NCI-H2081 treated with DMSO at 0.1 percent for 48 hours (cell line): ENCODE data around the gene LYPD1.

Source experiments
- DNase-seq: peaks from one replicate; lab custom pipeline; 2025; lab: John Stamatoyannopoulos, UW

Gene LYPD1

DNA sequence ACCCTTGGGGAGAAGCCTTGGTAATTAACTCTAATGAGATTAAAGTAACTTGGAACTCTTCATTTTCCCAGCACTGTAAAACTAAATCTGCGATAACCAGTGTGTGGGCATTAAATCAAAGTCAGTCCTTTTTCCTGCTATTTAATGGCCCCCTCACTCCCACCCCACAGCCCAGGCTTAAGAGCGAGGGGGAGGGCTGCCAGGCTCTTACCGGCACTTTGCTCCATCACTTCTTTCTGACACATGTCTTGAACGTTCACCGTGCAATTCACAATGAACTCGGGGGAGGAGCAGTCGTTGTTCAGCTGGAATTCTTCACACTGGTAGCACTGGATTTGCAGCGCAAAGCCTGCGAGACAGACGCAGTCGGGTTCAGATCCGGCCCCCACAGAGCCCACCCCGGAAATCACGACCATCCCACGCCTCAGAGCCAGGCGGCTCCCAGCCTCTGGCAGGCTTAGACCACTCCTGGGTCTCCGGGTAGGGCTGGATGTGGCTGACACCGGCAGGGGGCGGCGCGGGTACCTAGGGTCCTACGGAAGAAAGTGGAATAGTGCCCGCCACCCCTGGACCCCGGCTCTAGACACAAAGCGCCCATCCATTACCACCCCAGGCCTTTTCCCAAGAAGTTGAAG, 1.7 kb downstream of the LYPD1 start:
- DNase-seq, result no peak

DNA sequence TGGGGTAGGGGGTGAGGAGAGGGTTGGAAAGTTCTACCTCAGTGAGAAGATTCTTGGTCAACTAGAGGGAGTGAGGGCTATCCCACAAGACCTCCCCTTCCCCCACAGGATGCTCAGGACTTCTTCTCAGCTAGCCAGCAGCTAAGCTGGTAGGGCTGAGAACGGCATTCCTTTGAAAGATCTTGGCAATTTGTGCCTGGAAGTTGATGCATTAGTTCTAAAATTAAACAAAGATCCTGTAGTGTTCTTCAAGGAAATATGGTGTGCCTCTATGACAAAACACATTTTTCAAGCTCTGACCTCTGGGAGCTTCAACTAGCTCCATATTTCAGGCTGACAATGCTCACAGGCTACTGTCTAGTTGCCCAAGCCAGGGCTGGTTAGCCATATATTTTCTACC, 2.3 kb downstream of the LYPD1 start:
- DNase-seq, result no peak

DNA sequence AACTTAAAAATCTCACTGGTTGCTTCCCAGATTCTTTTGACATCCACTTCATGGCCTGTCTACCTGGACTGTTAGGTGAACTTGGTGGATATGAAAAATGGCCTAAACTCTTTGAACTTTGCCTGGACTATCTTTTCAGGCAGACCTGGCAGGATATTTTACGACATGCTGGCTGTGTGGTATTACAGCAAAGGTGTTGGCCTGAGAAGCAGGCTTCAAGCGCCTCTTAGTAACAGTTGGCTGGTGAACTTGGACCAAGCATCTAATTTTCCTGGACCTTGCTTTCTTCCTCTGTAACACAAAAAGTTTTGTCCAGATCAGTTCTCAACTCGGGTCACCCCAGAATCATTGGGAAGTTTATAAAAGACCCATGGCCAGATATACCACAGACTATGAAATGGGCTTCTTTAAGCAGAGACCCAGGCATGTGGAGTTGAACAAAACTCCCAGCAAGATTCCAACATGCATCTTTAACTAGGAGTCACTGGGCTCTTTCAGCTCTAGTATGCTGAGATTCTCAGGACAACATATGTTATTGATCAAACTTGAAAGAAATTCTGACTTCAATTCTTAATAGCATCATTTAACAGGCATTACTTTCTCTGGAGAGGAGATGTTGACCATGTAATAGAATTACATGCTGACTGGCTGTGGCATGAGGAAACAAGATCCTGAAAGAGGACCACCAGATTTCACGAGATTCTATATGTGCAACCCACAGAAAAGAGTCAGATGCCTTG, 4.4 kb downstream of the LYPD1 start:
- DNase-seq, result no peak

DNA sequence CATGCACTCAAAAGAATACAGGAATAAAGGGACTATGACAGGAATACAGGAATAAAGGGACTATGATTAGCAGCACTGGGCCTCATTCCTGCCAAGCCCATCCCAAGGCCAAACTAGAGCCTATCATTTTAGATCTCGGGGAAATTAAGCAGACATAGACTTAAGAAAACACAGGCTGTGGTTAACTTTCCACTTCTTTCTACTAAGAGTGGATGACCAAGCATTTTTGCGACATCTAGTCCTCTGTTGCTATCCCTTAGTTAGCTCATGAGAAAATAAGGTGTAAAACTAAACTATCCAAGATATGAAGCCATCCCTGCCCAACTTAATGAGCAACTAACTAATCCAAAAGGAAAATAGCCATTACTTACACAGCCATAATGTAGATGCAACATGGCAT, 5.9 kb downstream of the LYPD1 start:
- no peak for DNase-seq

DNA sequence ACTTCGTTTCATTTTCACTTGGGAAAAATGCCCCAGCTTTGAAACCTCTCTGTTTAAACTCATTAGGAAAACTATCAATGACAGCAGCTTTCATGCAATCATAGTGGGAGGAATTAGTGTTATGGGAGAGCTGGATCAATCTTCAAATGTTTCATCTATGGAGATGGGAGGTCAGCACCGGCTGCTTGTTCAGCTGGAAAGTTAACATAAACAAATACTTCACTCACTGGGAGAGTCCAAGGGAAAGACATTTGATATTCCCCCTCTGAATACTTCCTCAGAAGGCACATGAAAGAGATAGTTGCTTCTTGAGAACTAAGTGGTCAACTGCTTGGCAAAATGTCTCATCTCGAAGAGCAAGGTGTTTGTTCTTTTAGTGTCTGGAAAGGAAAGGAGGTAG, 7.3 kb downstream of the LYPD1 start:
- DNase-seq, result no peak

DNA sequence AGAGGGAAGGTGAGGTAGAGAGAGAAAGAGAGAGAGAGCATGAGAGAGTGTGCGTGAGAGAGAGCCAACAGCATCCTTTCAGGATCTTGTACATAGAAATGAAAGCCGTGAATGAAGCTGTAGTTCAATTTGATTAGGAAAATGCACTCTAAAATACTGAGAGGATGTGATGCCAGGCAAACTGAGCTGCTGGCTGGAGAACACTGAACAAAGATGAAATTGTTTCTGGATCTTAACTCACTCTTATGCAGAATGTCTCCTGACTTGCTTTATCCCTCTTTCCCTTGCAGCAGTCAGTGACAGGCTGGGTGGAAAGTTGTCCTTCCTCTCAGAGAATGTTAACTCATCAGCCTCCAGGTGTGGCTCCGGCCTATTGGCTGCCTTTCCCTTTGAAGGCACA, 10.7 kb downstream of the LYPD1 start:
- DNase-seq, result no peak

- no peak for DNase-seq
Observed at GRCh38 chr2:132656266-132656975, 13.6 kb downstream of the LYPD1 start.

DNA sequence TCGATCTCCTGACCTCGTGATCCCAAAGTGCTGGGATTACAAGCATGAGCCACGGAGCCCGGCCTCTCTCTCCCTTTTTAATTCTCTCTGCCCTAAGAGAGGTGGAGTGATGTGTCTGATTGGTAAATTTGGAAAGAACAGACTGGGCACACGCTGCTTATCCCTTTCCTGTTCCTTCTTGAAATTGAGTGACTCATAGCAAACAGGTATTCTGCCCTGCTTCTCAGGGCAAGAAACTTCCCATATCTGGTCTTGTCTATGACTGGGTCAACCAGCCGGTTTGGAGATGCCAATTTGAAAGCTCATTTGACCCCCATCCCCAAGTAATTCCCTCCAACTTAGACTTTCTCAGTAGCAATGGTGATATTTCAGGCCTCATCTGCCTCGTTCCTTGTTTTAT, 15.0 kb downstream of the LYPD1 start:
- DNase-seq, result no peak

DNA sequence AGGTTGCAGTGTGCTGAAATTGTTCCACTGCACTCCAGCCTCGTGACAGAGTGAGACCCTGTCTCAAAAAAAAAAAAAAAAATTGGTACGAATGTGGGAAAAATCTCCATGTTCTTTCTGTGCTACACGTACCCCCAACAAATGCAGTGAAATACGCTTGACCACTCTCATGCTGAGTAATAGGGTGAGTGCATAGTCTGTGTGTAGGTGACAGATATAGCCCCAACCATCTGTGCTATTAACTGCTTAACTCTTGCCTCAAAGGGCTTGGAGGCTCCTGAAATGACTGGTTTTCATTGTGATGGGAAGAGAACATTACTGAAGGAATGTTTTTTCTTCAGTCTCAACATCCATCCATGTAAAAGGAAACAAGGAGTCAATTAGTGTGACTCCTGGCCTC, 15.7 kb downstream of the LYPD1 start:
- DNase-seq, result no peak

DNA sequence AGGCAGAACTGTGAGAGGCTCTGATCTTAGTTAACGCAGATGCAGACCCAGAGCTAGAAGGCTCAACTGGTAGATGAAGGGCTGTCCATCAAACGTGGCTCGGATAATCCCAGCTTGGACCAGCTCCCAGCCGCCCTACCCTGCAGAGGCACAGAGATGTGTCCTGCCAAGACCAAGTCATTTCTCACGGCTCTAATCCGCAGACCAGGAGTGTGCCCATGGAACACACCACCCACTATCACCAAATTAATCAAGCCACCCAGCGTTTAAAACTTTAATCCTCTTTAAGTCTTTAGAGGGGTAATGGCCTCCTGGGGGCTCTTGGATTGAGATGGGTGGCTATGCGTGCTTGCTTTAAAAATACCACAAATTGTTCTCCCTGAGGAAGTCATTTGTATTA, 17.5 kb downstream of the LYPD1 start:
- DNase-seq, result no peak

DNA sequence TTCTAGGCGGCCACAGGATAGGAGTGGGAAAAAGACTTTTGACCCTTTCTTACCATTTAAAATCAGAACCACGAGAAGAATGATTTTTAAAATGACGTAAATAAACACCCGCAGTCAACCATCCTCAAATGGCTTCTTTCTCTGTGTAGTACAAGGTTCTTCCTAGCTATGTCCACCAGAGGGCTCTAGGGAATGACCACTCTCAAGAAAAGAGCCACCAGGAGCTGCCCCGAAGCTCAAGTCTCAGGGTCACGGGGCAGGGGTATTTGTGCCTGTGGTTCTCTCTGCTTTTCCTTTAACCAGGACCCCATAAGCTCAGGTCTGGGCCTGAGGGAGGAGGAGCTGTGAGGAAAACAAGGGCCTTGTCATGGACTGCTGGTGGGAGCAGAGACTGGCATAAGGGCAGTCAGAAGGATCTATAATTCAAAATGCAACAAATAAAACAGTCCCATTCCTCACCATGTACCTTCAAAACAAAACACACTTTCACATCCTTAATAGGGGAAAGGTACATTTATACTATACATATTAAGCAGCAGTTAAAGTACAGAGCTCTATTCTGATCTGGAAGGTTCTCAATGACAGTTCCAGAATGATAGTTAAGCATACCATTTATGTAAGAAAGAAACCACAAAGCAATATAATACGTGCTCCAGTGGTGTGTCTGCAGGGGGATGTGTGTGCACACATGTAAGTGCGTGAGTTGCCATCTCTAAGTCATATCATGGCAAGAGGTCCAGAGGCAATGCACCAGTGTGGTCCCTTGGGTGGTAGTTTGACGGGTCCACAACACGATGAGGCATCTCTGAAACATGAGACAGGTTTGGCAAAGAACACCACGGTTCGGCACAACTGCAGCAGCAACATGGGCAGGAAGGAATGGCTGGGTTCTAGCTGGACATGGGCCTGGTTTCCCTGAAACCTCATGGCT, 18.6 kb downstream of the LYPD1 start:
- no peak for DNase-seq

DNA sequence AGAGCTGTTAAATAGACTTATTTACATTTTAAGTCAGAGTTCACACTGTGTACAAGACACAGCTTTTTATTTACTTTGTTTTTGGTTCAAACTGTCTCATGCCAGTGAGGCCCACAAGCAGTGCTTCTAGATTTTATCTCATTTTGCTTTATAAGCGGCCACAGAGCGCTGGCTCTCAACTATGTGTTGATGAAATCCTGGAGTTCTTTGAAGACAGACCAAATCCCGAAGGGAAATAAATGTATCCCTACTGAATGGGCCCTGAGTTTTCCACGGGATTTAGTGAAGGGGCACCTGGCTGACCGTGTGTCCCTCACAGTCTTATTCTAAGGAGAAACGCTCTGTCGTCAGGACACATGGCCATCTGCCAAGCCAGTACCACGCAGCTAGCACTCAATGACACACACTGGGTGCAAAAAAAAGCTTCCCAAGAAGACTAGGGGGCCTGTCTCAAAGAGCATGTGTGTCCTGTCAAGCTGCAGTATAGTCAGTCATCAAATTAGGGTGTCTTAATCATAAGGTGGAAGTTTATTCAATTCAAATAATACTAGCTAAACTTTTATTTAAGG, 23.4 kb downstream of the LYPD1 start:
- DNase-seq, result no peak

GRCh38 chr2:132645722-132646539, 24.1 kb downstream of the LYPD1 start:
- no peak for DNase-seq

DNA sequence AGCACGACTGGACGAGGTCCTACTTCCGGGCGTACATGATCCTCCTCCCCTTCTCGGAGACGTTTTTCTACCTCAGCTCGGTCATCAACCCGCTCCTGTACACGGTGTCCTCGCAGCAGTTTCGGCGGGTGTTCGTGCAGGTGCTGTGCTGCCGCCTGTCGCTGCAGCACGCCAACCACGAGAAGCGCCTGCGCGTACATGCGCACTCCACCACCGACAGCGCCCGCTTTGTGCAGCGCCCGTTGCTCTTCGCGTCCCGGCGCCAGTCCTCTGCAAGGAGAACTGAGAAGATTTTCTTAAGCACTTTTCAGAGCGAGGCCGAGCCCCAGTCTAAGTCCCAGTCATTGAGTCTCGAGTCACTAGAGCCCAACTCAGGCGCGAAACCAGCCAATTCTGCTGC, 24.8 kb downstream of the LYPD1 start:
- no peak for DNase-seq

GRCh38 chr2:132642415-132642814, 27.6 kb downstream of the LYPD1 start:
- DNase-seq, result no peak

- DNase-seq, result no peak
Observed at GRCh38 chr2:132641819-132642218, 28.2 kb downstream of the LYPD1 start.

DNA sequence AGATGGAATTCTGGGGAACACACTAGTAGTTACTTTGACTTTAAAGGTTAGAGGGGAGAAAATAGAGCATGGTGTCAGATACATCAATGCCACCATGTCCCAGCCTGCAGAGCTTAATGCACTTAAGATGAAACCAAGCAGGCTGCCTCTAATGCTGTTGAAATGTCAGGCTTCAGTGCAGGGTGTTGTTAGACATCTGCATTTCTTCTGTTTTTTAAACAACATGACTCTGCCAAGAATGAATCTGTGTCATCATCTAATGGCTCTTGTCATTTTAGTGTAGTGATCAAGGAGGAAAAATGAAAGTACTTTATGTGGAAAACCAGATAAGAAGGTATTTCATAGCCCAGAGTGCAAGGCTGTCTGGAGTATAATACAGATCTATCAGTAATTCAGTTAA, 29.9 kb downstream of the LYPD1 start:
- no peak for DNase-seq

GRCh38 chr2:132638313-132639040, 31.5 kb downstream of the LYPD1 start:
- DNase-seq, result no peak

DNA sequence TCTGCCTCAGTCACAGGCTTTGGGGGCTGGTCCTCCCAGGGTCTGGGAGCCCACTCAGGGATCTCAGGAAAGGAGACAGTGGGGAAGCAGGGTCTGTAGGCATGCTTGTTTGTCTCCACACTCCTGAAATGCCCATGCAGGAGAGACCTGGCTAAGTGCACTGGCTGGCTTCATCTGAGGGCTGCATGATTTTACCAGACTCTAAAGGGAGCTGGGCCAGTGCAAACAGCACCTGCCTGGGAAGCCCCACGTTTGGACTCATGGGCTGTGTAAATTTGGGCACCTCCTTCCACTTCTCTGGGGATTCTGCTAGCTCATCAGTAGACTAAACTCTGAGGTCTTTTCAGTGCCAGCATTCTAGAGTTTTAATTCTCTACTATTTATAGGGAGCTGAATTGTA, 33.7 kb downstream of the LYPD1 start:
- DNase-seq, result no peak

DNA sequence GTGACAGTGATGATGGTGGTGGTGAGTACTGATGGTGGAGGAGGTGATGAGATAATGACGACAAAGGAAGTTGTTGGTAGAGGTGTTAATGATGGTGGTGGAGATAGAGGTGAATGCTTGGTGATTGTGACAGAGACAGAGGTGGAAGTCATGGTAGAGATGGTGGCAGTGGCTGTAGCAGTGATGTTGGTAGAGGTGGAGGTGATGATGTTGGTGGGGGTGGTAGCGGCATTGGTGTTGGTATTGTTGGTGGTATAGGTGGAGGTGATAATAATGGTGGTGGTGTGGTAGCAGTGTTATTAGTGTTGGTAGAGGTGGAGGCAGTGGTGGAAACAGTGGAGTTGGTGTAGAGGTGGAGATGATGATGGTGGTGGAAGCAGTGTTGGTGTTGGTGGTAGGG, 36.4 kb downstream of the LYPD1 start:
- DNase-seq, result no peak
